Activated CD8-positive, alpha-beta memory T cell treated with anti-CD3 and anti-CD28 coated beads, Interleukin-2, amount 50 U/mL, for 1 hour (primary cell): ENCODE results near the gene AGO1.

ENCODE experiments used
- DNase-seq: peaks from one replicate; pipeline ENCODE4 v3.0.0-alpha.2; 2020; ENCODE audit errors: extremely low read depth

Gene AGO1

DNA sequence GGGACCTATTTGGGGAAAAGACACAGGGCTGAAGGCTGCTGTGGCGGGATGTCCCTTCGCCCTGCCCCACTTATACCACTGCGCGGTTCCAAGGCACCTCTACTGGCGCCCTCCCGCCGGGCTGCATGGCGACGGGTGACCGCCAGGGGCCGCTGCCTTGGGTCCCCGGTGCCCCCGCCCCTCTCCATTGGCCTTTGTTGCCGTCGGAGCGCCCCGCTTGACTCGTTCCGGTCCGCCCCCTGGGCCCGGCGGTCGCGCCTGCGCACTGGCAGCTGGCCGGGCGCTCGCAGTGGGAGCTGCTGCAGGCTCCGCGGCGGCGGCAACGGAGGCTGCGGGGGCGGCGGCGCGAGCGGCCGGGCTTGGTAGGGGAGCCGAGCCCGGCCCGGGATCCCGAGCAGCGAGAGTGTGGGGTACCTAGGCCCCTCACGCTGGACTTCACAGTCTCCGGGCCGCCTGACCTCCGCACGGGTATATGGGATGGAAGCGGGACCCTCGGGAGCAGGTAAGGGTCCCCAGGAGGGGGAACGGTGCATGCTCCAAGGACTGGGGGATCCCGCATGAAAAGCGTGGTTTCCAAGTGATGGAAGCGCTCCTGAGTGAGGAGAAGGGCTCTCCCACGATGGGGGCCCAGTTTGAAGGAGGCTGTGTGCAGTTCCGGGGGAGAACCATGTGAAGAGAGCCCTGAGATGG, at the start of gene AGO1:
AGO1 (plus strand) TSS at position 265 of the 690 bp plus-strand sequence; CDS start at position 478, 213 bp downstream.
- DNase-seq = peak; percentile 92

DNA sequence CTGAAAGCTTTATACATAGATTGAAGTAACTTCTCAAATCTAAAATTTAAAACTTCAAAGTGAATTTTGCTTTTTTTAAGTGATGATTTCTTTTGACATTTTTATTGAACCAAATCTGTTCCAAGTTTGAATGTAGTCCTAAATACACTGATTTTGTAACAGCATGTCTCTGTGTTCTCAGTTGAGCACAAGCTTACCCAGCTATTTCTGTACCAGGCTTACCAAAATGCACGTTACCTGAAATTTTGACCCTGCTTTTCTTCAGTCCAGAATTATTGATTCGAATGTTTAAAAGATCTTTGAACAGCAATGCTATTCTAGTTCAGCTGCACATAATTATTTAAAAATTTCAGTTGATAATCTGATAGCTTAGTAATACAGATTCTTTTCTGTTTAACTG, 49.6 kb upstream of the AGO1 start:
- no peak for DNase-seq

- DNase-seq = no peak
Observed at GRCh38 chr1:35834218-35834617, 48.8 kb upstream of the AGO1 start.

- no peak for DNase-seq
Observed at GRCh38 chr1:35835398-35835797, 47.6 kb upstream of the AGO1 start.

- no peak for DNase-seq
Observed at GRCh38 chr1:35836734-35837133, 46.3 kb upstream of the AGO1 start.

GRCh38 chr1:35838693-35839245, 44.2 kb upstream of the AGO1 start:
- no peak for DNase-seq

DNA sequence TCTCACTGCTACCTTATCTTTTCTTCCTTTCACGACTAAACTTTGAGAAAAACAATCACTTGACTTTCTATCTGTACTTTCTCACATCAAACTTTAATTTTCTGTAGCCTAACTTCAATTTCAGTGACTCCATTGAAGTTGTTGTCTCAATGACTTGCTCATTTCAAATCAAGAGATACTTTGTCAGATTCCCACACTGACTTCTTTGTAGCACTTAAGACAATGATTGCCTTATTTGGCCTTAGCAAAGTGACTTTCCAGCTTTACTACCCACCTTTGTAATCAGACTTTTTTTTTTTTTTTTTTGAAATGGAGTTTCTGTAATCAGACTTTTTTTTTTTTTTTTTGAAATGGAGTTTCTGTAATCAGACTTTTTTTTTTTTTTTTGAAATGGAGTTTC, 38.2 kb upstream of the AGO1 start:
- DNase-seq = no peak

GRCh38 chr1:35845766-35846165, 37.2 kb upstream of the AGO1 start:
- DNase-seq = no peak

GRCh38 chr1:35847935-35848565, 35.0 kb upstream of the AGO1 start:
- no peak for DNase-seq

DNA sequence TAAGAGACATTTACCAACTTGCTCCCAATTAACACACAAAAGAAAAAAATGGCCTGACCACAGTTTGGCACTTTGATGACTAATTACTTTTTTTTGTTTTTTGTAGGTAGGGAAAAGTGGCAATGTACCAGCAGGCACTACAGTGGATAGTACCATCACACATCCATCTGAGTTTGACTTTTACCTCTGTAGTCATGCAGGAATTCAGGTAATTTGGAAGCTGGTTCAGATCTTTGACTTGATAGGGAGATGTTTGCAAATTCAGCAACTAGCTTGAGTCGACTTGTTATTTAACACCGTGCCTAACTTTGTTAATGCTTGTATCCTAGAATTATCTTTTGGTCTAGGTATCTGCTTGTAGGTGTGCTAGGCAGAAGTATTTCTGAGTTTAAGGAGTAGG, 33.0 kb upstream of the AGO1 start:
- no peak for DNase-seq

GRCh38 chr1:35850716-35851115, 32.3 kb upstream of the AGO1 start:
- no peak for DNase-seq

DNA sequence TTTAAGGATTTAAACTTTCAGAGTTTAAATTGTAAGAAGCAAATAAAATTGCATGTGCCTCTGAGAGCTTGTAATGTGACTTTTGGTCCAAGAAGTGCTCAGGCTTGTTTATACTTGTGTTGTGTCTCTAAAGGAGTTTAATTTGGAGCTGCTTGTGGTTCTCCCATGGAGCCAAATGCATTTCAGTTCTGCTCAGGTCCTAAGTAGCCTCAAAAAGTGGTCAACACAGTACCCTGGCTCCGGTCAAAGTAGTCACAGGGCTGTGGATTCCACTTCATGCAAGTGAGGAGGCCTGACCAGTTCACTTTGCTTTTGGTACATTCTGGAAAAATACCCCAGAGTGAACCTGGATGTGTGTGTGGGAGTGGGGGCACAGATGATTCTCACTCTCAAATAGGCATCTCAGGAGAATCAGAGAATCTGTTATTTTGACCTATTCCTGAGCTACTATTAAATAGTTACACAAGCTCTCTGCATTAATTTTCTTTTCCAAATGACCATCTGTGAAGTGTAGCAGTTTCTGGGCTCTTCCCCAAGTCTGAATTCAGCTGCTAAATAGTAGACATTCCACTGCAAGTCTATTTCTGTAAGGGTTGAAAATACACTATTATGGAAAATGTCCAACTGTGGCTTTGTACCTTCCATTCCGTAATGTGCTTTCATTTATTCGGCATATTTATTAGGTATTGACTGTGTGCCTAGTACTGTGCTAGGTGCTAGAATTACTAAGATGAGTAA, 31.7 kb upstream of the AGO1 start:
- DNase-seq = no peak

GRCh38 chr1:35852241-35852640, 30.8 kb upstream of the AGO1 start:
- DNase-seq = no peak

DNA sequence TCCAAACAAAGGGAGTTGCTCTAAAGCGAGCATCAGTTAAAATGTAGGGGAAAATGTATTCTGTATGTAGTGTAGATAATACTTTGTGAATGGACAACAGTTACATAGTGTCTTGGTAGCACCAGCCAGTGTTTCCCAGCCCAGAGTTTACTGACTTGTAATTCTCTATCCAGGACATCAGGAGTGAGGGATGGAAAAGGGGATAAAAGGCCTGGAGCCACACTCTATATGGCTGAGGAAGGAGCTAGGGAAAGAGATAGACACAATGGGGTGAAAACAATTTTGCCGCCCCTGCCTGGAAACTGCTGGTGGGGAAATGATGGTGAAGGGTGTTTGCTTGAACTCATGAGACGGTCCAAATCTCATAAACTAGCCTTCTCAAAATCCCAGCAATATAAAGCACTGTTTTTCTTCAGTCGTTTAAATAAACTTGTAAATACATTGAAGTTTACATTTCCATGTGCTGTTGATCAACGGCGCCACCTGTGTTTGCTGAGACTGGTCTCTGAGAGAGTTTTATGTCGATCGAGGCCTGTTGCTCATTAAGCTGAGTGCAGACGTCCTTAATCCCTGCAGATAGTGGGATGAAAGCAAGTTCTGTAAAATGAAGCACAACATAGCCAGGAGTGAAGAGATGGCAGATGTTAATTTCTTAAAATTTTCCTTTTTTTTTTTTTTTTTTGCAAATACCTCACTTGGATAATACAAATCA, 27.9 kb upstream of the AGO1 start:
- DNase-seq = no peak

DNA sequence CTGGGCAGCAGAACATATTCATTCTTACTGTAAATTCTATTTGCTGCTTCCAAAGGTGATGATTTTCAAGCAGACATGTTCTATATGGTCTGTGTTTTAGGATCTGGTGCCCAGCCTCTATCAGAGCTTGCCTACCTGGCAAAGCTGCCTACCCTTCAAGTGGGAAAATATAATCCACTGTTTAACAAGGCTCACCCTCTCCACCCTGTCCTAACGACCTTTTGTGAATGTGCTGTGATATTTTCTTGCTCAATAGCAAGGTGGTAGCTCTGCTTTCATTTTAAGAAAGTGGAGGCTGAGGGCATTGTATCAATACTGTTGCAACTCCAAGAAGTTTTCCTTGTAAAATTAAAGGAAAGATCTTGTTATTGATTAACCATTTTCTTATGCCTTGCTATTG, 26.0 kb upstream of the AGO1 start:
- no peak for DNase-seq

- DNase-seq = no peak
Observed at GRCh38 chr1:35857830-35858229, 25.2 kb upstream of the AGO1 start.

GRCh38 chr1:35860696-35861095, 22.3 kb upstream of the AGO1 start:
- DNase-seq = no peak

DNA sequence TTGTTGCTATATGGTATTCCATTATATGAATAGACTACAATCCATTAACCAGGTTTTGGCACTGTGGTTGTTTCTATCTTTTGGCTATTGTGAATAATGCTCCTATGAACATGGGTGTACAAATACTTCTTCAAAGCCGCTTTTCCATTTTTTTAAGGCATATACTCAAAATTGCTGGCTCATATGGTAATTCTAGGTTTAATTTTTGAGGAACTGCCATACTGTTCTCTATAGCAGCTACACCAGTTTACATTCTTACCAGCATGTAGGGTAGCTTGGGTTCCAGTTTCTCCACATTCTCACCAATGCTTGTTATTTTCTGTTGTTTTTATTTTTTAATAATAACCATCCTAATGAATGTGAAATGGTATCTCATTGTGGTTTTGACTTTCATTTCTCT, 19.9 kb upstream of the AGO1 start:
- no peak for DNase-seq

- no peak for DNase-seq
Observed at GRCh38 chr1:35863881-35864625, 19.0 kb upstream of the AGO1 start.

- DNase-seq = no peak
Observed at GRCh38 chr1:35864813-35865212, 18.2 kb upstream of the AGO1 start.

GRCh38 chr1:35866991-35867390, 16.0 kb upstream of the AGO1 start:
- no peak for DNase-seq
